Lung (tissue), 12 donors: ENCODE results near the gene RNF150. TPM values are rescaled to one million over a fixed set of nuclear protein-coding genes. Genes with fewer than 3 reads are reported as not detected.
A peak's percentile ranks its signal among the peaks of the same experiment; 100 is the strongest.

Experiments used
- ATAC-seq: fragments of 200-7000 bp; cut with Tn5 transposase; one replicate; pipeline ENCODE4 v1.9.1; 2020; ENCODE audit warnings: moderate number of reproducible peaks; ENCODE audit not compliant: insufficient read depth, low FRiP score
- DNase-seq, 3 donors: peaks; one replicate each; pipeline ENCODE4 v3.0.0-alpha.2; 2013 to 2017
- H3K27ac ChIP-seq, 2 donors: one replicate each; pipeline ENCODE4 v1.5.1; 2013; ENCODE audit warnings: mild to moderate bottlenecking in 2 of 2, moderate library complexity in 2 of 2, control low read depth in 1 of 2, inconsistent platforms in 1 of 2, low read depth in 1 of 2, low read length in 1 of 2
- H3K27me3 ChIP-seq, 3 donors: one replicate each; pipeline ENCODE4 v1.5.1; 2013; ENCODE audit warnings: low read length in 2 of 3; ENCODE audit not compliant: control insufficient read depth in 3 of 3, insufficient read depth in 3 of 3
- H3K36me3 ChIP-seq, 4 donors: one replicate each; pipeline ENCODE4 v1.5.1; 2013; ENCODE audit warnings: low read length in 4 of 4, mild to moderate bottlenecking in 1 of 4, moderate library complexity in 1 of 4; ENCODE audit not compliant: control insufficient read depth in 4 of 4, insufficient read depth in 4 of 4
- H3K4me1 ChIP-seq, 5 donors: one replicate each; pipeline ENCODE4 v1.5.1; 2013; ENCODE audit warnings: low read length in 5 of 5, mild to moderate bottlenecking in 2 of 5, moderate library complexity in 1 of 5; ENCODE audit not compliant: control insufficient read depth in 5 of 5, insufficient read depth in 5 of 5
- H3K4me3 ChIP-seq: one replicate; pipeline ENCODE4 v1.5.1; 2013; ENCODE audit warnings: mild to moderate bottlenecking, control low read depth, moderate library complexity
- H3K9ac ChIP-seq, 2 donors: one replicate each; pipeline ENCODE4 v1.5.1; 2013; ENCODE audit warnings: low read length in 2 of 2, control low read depth in 1 of 2; ENCODE audit not compliant: insufficient read depth in 1 of 2
- H3K9me3 ChIP-seq, 4 donors: one replicate each; pipeline ENCODE4 v1.5.1; 2013; ENCODE audit warnings: low read length in 3 of 4, mild to moderate bottlenecking in 1 of 4, moderate library complexity in 1 of 4; ENCODE audit not compliant: control insufficient read depth in 4 of 4, insufficient read depth in 3 of 4
- CTCF ChIP-seq: IDR thresholded peaks from 2 replicates; pipeline ENCODE4 v1.5.1; 2012; ENCODE audit warnings: mild to moderate bottlenecking; ENCODE audit errors: control extremely low read depth, extremely low read depth
- WGBS, 2 donors: extraction: QIAGEN DNeasy Blood & Tissue Kit; methylation state at CpG; one replicate each; pipeline ENCODE4 v1.1.7; 2013; 5-methylcytosine and 5-hydroxymethylcytosine counted together
- polyA plus RNA-seq, 2 donors: library from polyadenylated mRNA; stranded (reverse); fragments of 200-250 nt; gene quantifications; one replicate each; pipeline ENCODE4 v1.2.1, GENCODE V29; 2013
- total RNA-seq, 2 donors: library from RNA; depleted of rRNA in 1 of 2; stranded (reverse); fragments of >200 nt in 1 of 2; gene quantifications; one replicate each; pipeline ENCODE4 v1.2.1, GENCODE V29; 2014 to 2021
- donor health status: control.
- donor health status: control.
- donor health status: Bipolar disorder and iron deficiency.
- donor health status: healthy.
- donor health status: DM: yes; HTN: yes; CAD: no.

The RNF150 gene
- total and polyA plus RNA-seq, 4 donors: 0.18 to 19.3 (median 2.1) TPM

GRCh38 chr4:140994015-140994414, 139.3 kb downstream of the RNF150 start:
- no peak for DNase-seq
- WGBS, 2 donors: 76 to 85% methylated on average over 1 of the region's 1 CpG
- H3K27me3 ChIP-seq: no peaks in the 10 kb centered on the region
- no peak overlapping the region for H3K4me3 ChIP-seq
- TF ChIP-seq CTCF: no peak
- H3K4me1 ChIP-seq: peaks cover 0 to 27% (median 0%) of the 10 kb centered on the region in 5 donors
- H3K36me3 ChIP-seq: peaks cover 0 to 7% (median 0%) of the 10 kb centered on the region in 4 donors
- ATAC-seq: no peak
- no peak overlapping the region for H3K9ac ChIP-seq
- H3K27ac ChIP-seq: peak overlapping the region in 1 of 2 donors; percentile 78
- H3K9me3 ChIP-seq: peaks cover 0 to 1% (median 0%) of the 10 kb centered on the region in 4 donors

- TF ChIP-seq CTCF: no peak
- Histone ChIP-seq H3K4me1 (peaks cover 0 to 21% (median 0%) of the 10 kb centered on the region in 5 donors), H3K36me3 (peaks cover 0 to 5% (median 0%) of the 10 kb centered on the region in 4 donors), H3K9me3 (peaks cover 0 to 1% (median 0%) of the 10 kb centered on the region in 4 donors), H3K9ac (no peak overlapping the region), H3K27ac (peak overlapping the region in 1 of 2 donors; percentile 78), H3K27me3 (no peaks in the 10 kb centered on the region), H3K4me3 (no peak overlapping the region)
- ATAC-seq: no peak
- 84 to 85% methylated on average over 4 of the region's 4 CpGs for WGBS, 2 donors
- DNase-seq: no peak
Observed at GRCh38 chr4:140993370-140993769, 139.9 kb downstream of the RNF150 start.

- Histone ChIP-seq H3K4me3 (no peak overlapping the region), H3K36me3 (no peaks in the 10 kb centered on the region), H3K9me3 (peaks cover 0 to 1% (median 0%) of the 10 kb centered on the region in 4 donors), H3K9ac (no peak overlapping the region), H3K4me1 (peaks cover 0 to 13% (median 0%) of the 10 kb centered on the region in 5 donors), H3K27ac (no peak overlapping the region), H3K27me3 (no peaks in the 10 kb centered on the region)
- DNase-seq (no peak), ATAC-seq (no peak)
- TF ChIP-seq CTCF: no peak
- WGBS, 2 donors: 91 to 93% methylated on average over 3 of the region's 3 CpGs
Observed at GRCh38 chr4:140989944-140990343, 143.3 kb downstream of the RNF150 start.

GRCh38 chr4:140986045-140986444, 147.2 kb downstream of the RNF150 start:
- no peak overlapping the region for H3K4me3 ChIP-seq
- no peak for TF ChIP-seq CTCF
- no peak for DNase-seq
- peaks cover 0 to 13% (median 0%) of the 10 kb centered on the region in 5 donors for H3K4me1 ChIP-seq
- no peak overlapping the region for H3K9ac ChIP-seq
- no peak for ATAC-seq
- H3K27me3 ChIP-seq: no peaks in the 10 kb centered on the region
- no peaks in the 10 kb centered on the region for H3K36me3 ChIP-seq
- WGBS, 2 donors: 64 to 70% methylated on average over 5 of the region's 5 CpGs
- peak overlapping the region in 1 of 2 donors; percentile 40 for H3K27ac ChIP-seq
- H3K9me3 ChIP-seq: peaks cover 0 to 3% (median 0%) of the 10 kb centered on the region in 4 donors
